Vagina (tissue), 2 donors: ENCODE data around the gene CAPZA2. TPM values are rescaled to one million over a fixed set of nuclear protein-coding genes. Genes with fewer than 3 reads are reported as not detected.

Experiments
- DNase-seq, 2 donors: peaks; one replicate each; pipeline ENCODE4 v3.0.0-alpha.2; 2017; ENCODE audit errors: extremely low spot score in 2 of 2
- H3K27ac ChIP-seq: fragments of 200-600 bp; sonication (generic); one replicate; pipeline ENCODE4 v1.5.1; 2019
- H3K27me3 ChIP-seq: fragments of 200-600 bp; sonication (generic); one replicate; pipeline ENCODE4 v1.5.1; 2019
- H3K36me3 ChIP-seq, 2 donors: fragments of 200-600 bp; sonication (generic); one replicate each; pipeline ENCODE4 v1.5.1; 2017 to 2019
- H3K4me1 ChIP-seq: fragments of 200-600 bp; sonication (generic); one replicate; pipeline ENCODE4 v1.5.1; 2019
- H3K4me3 ChIP-seq, 2 donors: fragments of 200-600 bp; sonication (generic); 1 replicate in 1 of 2; 2 replicates in 1 of 2; pipeline ENCODE4 v1.5.1; 2016 to 2019
- H3K9me3 ChIP-seq: fragments of 200-600 bp; sonication (generic); one replicate; pipeline ENCODE4 v1.5.1; 2019
- CTCF ChIP-seq, 3 experiments: fragments of 450-650 bp in 2 of 3; fragments of 200-600 bp in 1 of 3; sonication (generic) in 1 of 3; IDR thresholded peaks; one replicate each; pipeline ENCODE4 v1.5.1; 2017 to 2019; ENCODE audit warnings: antibody characterized with exemption in 3 of 3, mild to moderate bottlenecking in 2 of 3, moderate library complexity in 2 of 3
- POLR2A ChIP-seq, 2 donors: fragments of 450-650 bp; IDR thresholded peaks; one replicate each; pipeline ENCODE4 v1.6.1; 2017; ENCODE audit warnings: antibody characterized with exemption in 2 of 2, mild to moderate bottlenecking in 2 of 2, moderate library complexity in 2 of 2
- POLR2AphosphoS5 ChIP-seq, 2 donors: sonication (generic); formaldehyde crosslinking; IDR thresholded peaks; one replicate each; pipeline ENCODE4 v1.9.0; 2017; ENCODE audit warnings: antibody characterized with exemption in 2 of 2, mild to moderate bottlenecking in 2 of 2, low read depth in 1 of 2; ENCODE audit not compliant: insufficient read depth in 1 of 2
- intact Hi-C: fragments of 100-400 bp; cut with DNase I; formaldehyde crosslinking; loops from one replicate; pipeline ENCODE4 v1.15.1; 2023
- total RNA-seq: library from RNA; depleted of rRNA; stranded (reverse); fragments of >200 nt; gene quantifications from one replicate; pipeline ENCODE4 v1.2.3, GENCODE V29; 2016

Gene CAPZA2
- total RNA-seq, 1 donor from 2014 or later = 86.2 TPM

DNA sequence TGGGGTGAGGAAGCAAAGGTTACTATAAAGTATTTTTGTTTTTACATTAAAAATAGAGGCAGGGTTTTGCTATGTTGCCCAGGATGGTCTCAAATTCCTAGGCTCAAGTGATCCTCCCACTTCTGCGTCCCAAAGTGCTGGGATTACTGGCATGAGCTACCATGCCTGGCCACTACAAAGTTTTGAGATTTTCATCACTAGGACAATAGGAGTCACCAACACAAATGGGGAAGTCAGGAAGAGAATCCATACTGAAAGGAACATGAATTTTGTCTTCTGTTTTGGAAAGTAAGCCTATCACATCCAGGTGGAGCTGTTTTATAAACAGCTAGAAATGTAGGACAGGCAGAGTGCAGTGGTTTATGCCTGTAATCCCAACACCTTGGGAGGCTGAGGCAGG is 20.0 kb upstream of the CAPZA2 start:
- H3K27me3 ChIP-seq = no peaks in the 10 kb centered on the region
- H3K27ac ChIP-seq = no peak overlapping the region
- no peaks in the 10 kb centered on the region for H3K36me3 ChIP-seq
- no peak overlapping the region for H3K4me3 ChIP-seq
- H3K4me1 ChIP-seq = no peaks in the 10 kb centered on the region
- DNase-seq = no peak
- intact Hi-C loops = no loop called here
- TF ChIP-seq POLR2A (IDR thresholded peaks at IDR 0.05) (no peak), CTCF (IDR thresholded peaks at IDR 0.05) (no peak), POLR2AphosphoS5 (IDR thresholded peaks at IDR 0.05; ENCODE audit: insufficient read depth in 1 of 2, low read depth in 1 of 2) (no peak)
- H3K9me3 ChIP-seq = no peaks in the 10 kb centered on the region

GRCh38 chr7:116843378-116843777 is 19.0 kb upstream of the CAPZA2 start:
- H3K27me3 ChIP-seq = no peaks in the 10 kb centered on the region
- intact Hi-C loops = no loop called here
- H3K4me1 ChIP-seq = no peaks in the 10 kb centered on the region
- H3K36me3 ChIP-seq = no peaks in the 10 kb centered on the region
- DNase-seq = no peak
- H3K27ac ChIP-seq = no peak overlapping the region
- no peaks in the 10 kb centered on the region for H3K9me3 ChIP-seq
- no peak overlapping the region for H3K4me3 ChIP-seq
- TF ChIP-seq CTCF (IDR thresholded peaks at IDR 0.05) = no peak
- no peak for TF ChIP-seq POLR2AphosphoS5 (IDR thresholded peaks at IDR 0.05; ENCODE audit: insufficient read depth in 1 of 2, low read depth in 1 of 2)
- TF ChIP-seq POLR2A (IDR thresholded peaks at IDR 0.05) = no peak

DNA sequence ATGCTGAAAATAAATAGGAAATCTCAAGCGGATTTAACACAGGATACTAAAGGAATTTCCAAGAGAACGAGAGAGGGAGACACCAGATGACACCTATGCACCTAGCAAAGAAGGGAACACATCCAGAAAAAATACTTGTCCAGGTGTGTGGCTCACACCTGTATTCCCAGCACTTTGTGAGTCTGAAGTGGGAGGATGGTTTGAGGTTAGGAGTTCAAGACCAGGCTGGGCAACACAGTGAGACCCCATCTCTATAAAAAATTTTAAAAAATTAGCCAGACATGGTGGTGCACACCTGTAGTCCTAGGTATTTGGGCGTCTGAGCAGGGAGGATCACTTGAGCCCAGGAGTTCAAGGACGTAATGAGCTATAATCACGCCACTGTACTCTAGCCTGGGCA is 11.2 kb upstream of the CAPZA2 start:
- TF ChIP-seq POLR2A (IDR thresholded peaks at IDR 0.05) (no peak), POLR2AphosphoS5 (IDR thresholded peaks at IDR 0.05; ENCODE audit: insufficient read depth in 1 of 2, low read depth in 1 of 2) (no peak), CTCF (IDR thresholded peaks at IDR 0.05) (no peak)
- DNase-seq = no peak
- no peaks in the 10 kb centered on the region for H3K27me3 ChIP-seq
- intact Hi-C loops = no loop called here
- H3K36me3 ChIP-seq = no peaks in the 10 kb centered on the region
- no peak overlapping the region for H3K27ac ChIP-seq
- no peaks in the 10 kb centered on the region for H3K9me3 ChIP-seq
- H3K4me3 ChIP-seq = no peak overlapping the region
- no peaks in the 10 kb centered on the region for H3K4me1 ChIP-seq

- DNase-seq = no peak
- Histone ChIP-seq H3K36me3 (no peaks in the 10 kb centered on the region), H3K27me3 (no peaks in the 10 kb centered on the region), H3K4me3 (no peak overlapping the region), H3K27ac (no peak overlapping the region), H3K9me3 (no peaks in the 10 kb centered on the region), H3K4me1 (no peaks in the 10 kb centered on the region)
- intact Hi-C loops = no loop called here
- TF ChIP-seq CTCF (IDR thresholded peaks at IDR 0.05) = no peak
- TF ChIP-seq POLR2AphosphoS5 (IDR thresholded peaks at IDR 0.05; ENCODE audit: insufficient read depth in 1 of 2, low read depth in 1 of 2) = no peak
- no peak for TF ChIP-seq POLR2A (IDR thresholded peaks at IDR 0.05)
Observed at GRCh38 chr7:116851671-116852070, 10.7 kb upstream of the CAPZA2 start.

- H3K27me3 ChIP-seq = no peaks in the 10 kb centered on the region
- H3K27ac ChIP-seq = no peak overlapping the region
- H3K9me3 ChIP-seq = no peaks in the 10 kb centered on the region
- H3K36me3 ChIP-seq = no peaks in the 10 kb centered on the region
- H3K4me1 ChIP-seq = no peaks in the 10 kb centered on the region
- intact Hi-C loops = no loop called here
- TF ChIP-seq POLR2AphosphoS5 (IDR thresholded peaks at IDR 0.05; ENCODE audit: insufficient read depth in 1 of 2, low read depth in 1 of 2) (no peak), CTCF (IDR thresholded peaks at IDR 0.05) (no peak), POLR2A (IDR thresholded peaks at IDR 0.05) (no peak)
- no peak for DNase-seq
- no peak overlapping the region for H3K4me3 ChIP-seq
Observed at GRCh38 chr7:116854132-116854531, 8.3 kb upstream of the CAPZA2 start.
